ACHN (cell line): ENCODE results near the gene PICK1.
A peak's percentile ranks its signal among the peaks of the same experiment; 100 is the strongest.
"Not testable (repeated sequence)": the region's sequence is repeated elsewhere in the genome, so short reads cannot be mapped to it uniquely, and the experiment has no call there.

Experiments used
- DNase-seq: peaks from one replicate; pipeline ENCODE4 v3.0.0-alpha.2; 2015
- in situ Hi-C: cut with HindIII; loops from 2 replicates; pipeline ENCODE4 v1.10.0; 2017; ENCODE audit warnings: low sequenced_read_pairs, low pct_ligation_motif_present, low pct_unique_long_range_greater_than_20kb

PICK1 gene

GRCh38 chr22:38029370-38029769 is 27.8 kb upstream of the PICK1 start:
- DNase-seq: no peak
- in situ Hi-C loops: no loop called here

- in situ Hi-C loops: no loop called here
- DNase-seq: no peak
These were observed 27.3 kb upstream of the PICK1 start for GRCh38 chr22:38029901-38030300.

GRCh38 chr22:38030311-38031133 is 26.7 kb upstream of the PICK1 start:
- in situ Hi-C loops: no loop called here
- no peak for DNase-seq

GRCh38 chr22:38031491-38031890 is 25.7 kb upstream of the PICK1 start:
- in situ Hi-C loops: no loop called here
- DNase-seq: no peak

- in situ Hi-C loops: no loop called here
These were observed 24.3 kb upstream of the PICK1 start for GRCh38 chr22:38032681-38033521.

GRCh38 chr22:38033522-38034277 is 23.5 kb upstream of the PICK1 start:
- in situ Hi-C loops: no loop called here
- no peak for DNase-seq

More at GRCh38 chr22:38032681-38033521, 24.3 kb upstream of the PICK1 start:
- DNase-seq: peak; percentile 34

- in situ Hi-C loops: no loop called here
- DNase-seq: peak; percentile 87
These were observed 22.8 kb upstream of the PICK1 start for GRCh38 chr22:38034278-38034882.

- in situ Hi-C loops: no loop called here
- no peak for DNase-seq
These were observed 22.2 kb upstream of the PICK1 start for GRCh38 chr22:38034884-38035529.

GRCh38 chr22:38035530-38035885 is 21.7 kb upstream of the PICK1 start:
- DNase-seq: no peak
- in situ Hi-C loops: no loop called here

- in situ Hi-C loops: no loop called here
- DNase-seq: no peak
These were observed 20.7 kb upstream of the PICK1 start for GRCh38 chr22:38036392-38037062.

- in situ Hi-C loops, DNase-seq: not testable (repeated sequence)
These were observed 19.6 kb upstream of the PICK1 start for GRCh38 chr22:38037367-38038150.

GRCh38 chr22:38038426-38038825 is 18.8 kb upstream of the PICK1 start:
- in situ Hi-C loops: no loop called here
- DNase-seq: no peak

GRCh38 chr22:38038890-38039812 is 18.1 kb upstream of the PICK1 start:
- DNase-seq: no peak
- in situ Hi-C loops: no loop called here

GRCh38 chr22:38040953-38041759 is 16.0 kb upstream of the PICK1 start:
- DNase-seq: no peak
- in situ Hi-C loops: no loop called here

GRCh38 chr22:38041760-38042487 is 15.3 kb upstream of the PICK1 start:
- in situ Hi-C loops: no loop called here
- no peak for DNase-seq
